CD14-positive monocyte (primary cell): ENCODE results near the gene ZGLP1. TPM values are rescaled to one million over a fixed set of nuclear protein-coding genes. Genes with fewer than 3 reads are reported as not detected.

ENCODE experiments used
- DNase-seq, 3 donors: peaks; one replicate each; pipeline ENCODE4 v3.0.0-alpha.2; 2011 to 2022
- H2AFZ ChIP-seq: 2 replicates; pipeline ENCODE4 v1.6.0; 2012; ENCODE audit warnings: mild to moderate bottlenecking, low read depth, low read length, inconsistent platforms; ENCODE audit not compliant: insufficient read depth, poor library complexity, severe bottlenecking
- H3K27ac ChIP-seq, 2 donors: 1 replicate in 1 of 2; 2 replicates in 1 of 2; pipeline ENCODE4 v1.5.1; 2012 to 2013; ENCODE audit warnings: low read length in 2 of 2, control low read depth in 1 of 2, inconsistent platforms in 1 of 2, low read depth in 1 of 2, mild to moderate bottlenecking in 1 of 2
- H3K27me3 ChIP-seq, 2 donors: one replicate each; pipeline versions ENCODE4 v1.6.0 to v1.6.1; 2011 to 2013; ENCODE audit warnings: low read length in 2 of 2; ENCODE audit not compliant: control insufficient read depth in 2 of 2, insufficient read depth in 2 of 2
- H3K36me3 ChIP-seq, 2 donors: replicated peaks in 1 of 2; 1 replicate in 1 of 2; 2 replicates in 1 of 2; pipeline versions ENCODE4 v1.5.1 to v1.6.1; 2012 to 2013; ENCODE audit warnings: low read length in 2 of 2, control low read depth in 1 of 2, inconsistent platforms in 1 of 2, mild to moderate bottlenecking in 1 of 2; ENCODE audit not compliant: insufficient read depth in 2 of 2, control insufficient read depth in 1 of 2
- H3K4me1 ChIP-seq, 2 donors: 1 replicate in 1 of 2; 2 replicates in 1 of 2; pipeline versions ENCODE4 v1.5.1 to v1.6.1; 2012 to 2013; ENCODE audit warnings: low read length in 2 of 2, control low read depth in 1 of 2, inconsistent platforms in 1 of 2, mild to moderate bottlenecking in 1 of 2, moderate library complexity in 1 of 2; ENCODE audit not compliant: insufficient read depth in 2 of 2, control insufficient read depth in 1 of 2
- H3K4me2 ChIP-seq: replicated peaks from 2 replicates; pipeline ENCODE3; 2012; ENCODE audit warnings: low read length, moderate library complexity, mild to moderate bottlenecking; ENCODE audit not compliant: poor library complexity, severe bottlenecking; ENCODE audit errors: extremely low read depth
- H3K4me3 ChIP-seq, 3 experiments: fragments of 200-600 bp in 1 of 3; sonication (generic) in 1 of 3; replicated peaks in 1 of 3; 1 replicate in 2 of 3; 2 replicates in 1 of 3; pipeline ENCODE4 v1.5.1; 2011 to 2013; ENCODE audit warnings: low read length in 3 of 3, mild to moderate bottlenecking in 3 of 3, control low read depth in 2 of 3, low read depth in 2 of 3, inconsistent platforms in 1 of 3, moderate library complexity in 1 of 3
- H3K79me2 ChIP-seq: 2 replicates; pipeline ENCODE4 v1.6.0; 2012; ENCODE audit warnings: mild to moderate bottlenecking, control low read depth, inconsistent platforms, low read length, moderate library complexity; ENCODE audit not compliant: insufficient read depth
- H3K9ac ChIP-seq: 2 replicates; pipeline ENCODE4 v1.6.0; 2017; ENCODE audit warnings: low read length, mild to moderate bottlenecking; ENCODE audit not compliant: insufficient read depth, poor library complexity, severe bottlenecking
- H3K9me3 ChIP-seq, 2 donors: replicated peaks in 1 of 2; 1 replicate in 1 of 2; 2 replicates in 1 of 2; pipeline versions ENCODE4 v1.5.1 to v1.6.1; 2012 to 2013; ENCODE audit warnings: low read length in 2 of 2, control low read depth in 1 of 2; ENCODE audit not compliant: control insufficient read depth in 1 of 2, insufficient read depth in 1 of 2
- H4K20me1 ChIP-seq: 2 replicates; pipeline ENCODE4 v1.6.0; 2012; ENCODE audit warnings: mild to moderate bottlenecking, low read length, control low read depth, moderate library complexity; ENCODE audit not compliant: insufficient read depth
- H3K27ac Mint-ChIP-seq, 7 donors: one replicate each; pipeline ENCODE4 v1.8.0; 2020; ENCODE audit warnings: mild to moderate bottlenecking in 7 of 7, mixed read lengths in 7 of 7, moderate library complexity in 6 of 7, inconsistent platforms in 2 of 7
- H3K27me3 Mint-ChIP-seq, 3 donors: one replicate each; pipeline ENCODE4 v1.8.0; 2021 to 2022; ENCODE audit warnings: low read depth in 3 of 3, mild to moderate bottlenecking in 3 of 3, mixed read lengths in 3 of 3, moderate library complexity in 3 of 3, inconsistent platforms in 1 of 3
- H3K36me3 Mint-ChIP-seq, 2 donors: one replicate each; pipeline ENCODE4 v1.8.0; 2020; ENCODE audit warnings: mixed read lengths in 2 of 2, inconsistent platforms in 1 of 2, mild to moderate bottlenecking in 1 of 2
- H3K4me1 Mint-ChIP-seq: one replicate; pipeline ENCODE4 v1.8.0; 2020; ENCODE audit warnings: mild to moderate bottlenecking, mixed read lengths
- H3K4me3 Mint-ChIP-seq, 2 donors: one replicate each; pipeline ENCODE4 v1.8.0; 2020; ENCODE audit warnings: mild to moderate bottlenecking in 2 of 2, mixed read lengths in 2 of 2, moderate library complexity in 1 of 2
- H3K9me3 Mint-ChIP-seq, 7 donors: one replicate each; pipeline ENCODE4 v1.8.0; 2020 to 2022; ENCODE audit warnings: mixed read lengths in 7 of 7, mild to moderate bottlenecking in 6 of 7, moderate library complexity in 6 of 7, inconsistent platforms in 2 of 7
- WGBS: methylation state at CpG from one replicate; pipeline ENCODE4 v1.1.5; 2013; ENCODE audit warnings: missing lambda C conversion rate; ENCODE audit not compliant: insufficient coverage; 5-methylcytosine and 5-hydroxymethylcytosine counted together
- intact Hi-C, 2 donors: fragments of 100-400 bp; cut with micrococcal nuclease; formaldehyde crosslinking; loops; one replicate each; pipeline versions ENCODE4 v1.15.0 to v1.15.1; 2023
- polyA plus RNA-seq, 3 donors: library from polyadenylated mRNA; depleted of rRNA in 1 of 3; unstranded in 2 of 3; stranded (reverse) in 1 of 3; fragments of 300-500 nt in 2 of 3; fragments of >200 nt in 1 of 3; fragmentation: Illumina TruSeq in 2 of 3; gene quantifications; 1 replicate in 2 of 3; 2 replicates in 1 of 3; pipeline ENCODE4 v1.2.3, GENCODE V29; 2012 to 2021
- TF ChIP-seq, protein P1 (sequence below): fragments of 200-600 bp; IDR thresholded peaks from one replicate; pipeline ENCODE4 v1.8.0; 2022; ENCODE audit warnings: antibody characterized with exemption, mild to moderate bottlenecking

Gene ZGLP1
- polyA plus RNA-seq, 3 donors = 3.5 to 11.7 (median 9.4) TPM

DNA sequence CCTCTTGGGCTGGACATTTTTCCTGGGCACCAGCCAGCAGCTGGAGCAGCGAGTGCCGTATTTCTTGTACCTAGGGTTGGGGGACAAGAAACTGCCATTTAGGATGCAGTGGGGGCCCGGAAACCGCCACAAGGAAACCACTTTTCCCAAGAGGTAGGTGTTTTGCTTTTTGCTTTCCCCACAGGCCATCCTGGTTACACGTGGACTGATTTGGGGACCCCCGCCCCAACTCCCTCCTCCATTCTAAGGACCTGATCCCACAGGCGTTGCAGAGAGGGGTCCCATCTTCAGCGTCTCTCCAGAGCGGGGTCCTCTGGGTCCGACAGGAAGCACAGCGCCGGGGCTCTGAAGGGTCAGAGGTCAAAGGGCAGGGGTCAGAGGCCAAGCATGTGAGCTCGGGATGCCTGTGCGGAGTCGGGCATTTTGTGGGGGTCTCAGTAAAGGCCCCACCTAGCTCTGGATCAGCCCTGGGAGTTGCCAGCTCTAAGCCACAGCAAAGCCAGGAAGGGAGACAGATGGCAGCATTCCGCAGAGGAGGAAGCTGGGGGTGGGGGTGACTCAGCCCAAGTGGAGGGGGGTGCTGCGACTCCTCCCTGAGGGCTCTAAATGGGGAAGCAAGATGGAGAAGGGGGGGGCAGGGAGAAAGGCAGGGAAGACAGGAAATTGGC, 4.3 kb downstream of the ZGLP1 start:
- Histone ChIP-seq H4K20me1 (no peaks in the 10 kb centered on the region), H3K4me1 (peaks cover 32 to 41% of the 10 kb centered on the region in 2 donors), H3K9me3 (no peaks in the 10 kb centered on the region), H3K9ac (peak overlapping the region; percentile 59), H2AFZ (peak overlapping the region; percentile 70), H3K4me3 (peak overlapping the region; percentile 0 to 68 (median 25)), H3K27ac (peak overlapping the region; percentile 55 to 92), H3K36me3 (no peaks in the 10 kb centered on the region), H3K27me3 (no peaks in the 10 kb centered on the region), H3K79me2 (no peaks in the 10 kb centered on the region), H3K4me2 (peak overlapping the region; percentile 69)
- TF ChIP-seq, protein P1, sequence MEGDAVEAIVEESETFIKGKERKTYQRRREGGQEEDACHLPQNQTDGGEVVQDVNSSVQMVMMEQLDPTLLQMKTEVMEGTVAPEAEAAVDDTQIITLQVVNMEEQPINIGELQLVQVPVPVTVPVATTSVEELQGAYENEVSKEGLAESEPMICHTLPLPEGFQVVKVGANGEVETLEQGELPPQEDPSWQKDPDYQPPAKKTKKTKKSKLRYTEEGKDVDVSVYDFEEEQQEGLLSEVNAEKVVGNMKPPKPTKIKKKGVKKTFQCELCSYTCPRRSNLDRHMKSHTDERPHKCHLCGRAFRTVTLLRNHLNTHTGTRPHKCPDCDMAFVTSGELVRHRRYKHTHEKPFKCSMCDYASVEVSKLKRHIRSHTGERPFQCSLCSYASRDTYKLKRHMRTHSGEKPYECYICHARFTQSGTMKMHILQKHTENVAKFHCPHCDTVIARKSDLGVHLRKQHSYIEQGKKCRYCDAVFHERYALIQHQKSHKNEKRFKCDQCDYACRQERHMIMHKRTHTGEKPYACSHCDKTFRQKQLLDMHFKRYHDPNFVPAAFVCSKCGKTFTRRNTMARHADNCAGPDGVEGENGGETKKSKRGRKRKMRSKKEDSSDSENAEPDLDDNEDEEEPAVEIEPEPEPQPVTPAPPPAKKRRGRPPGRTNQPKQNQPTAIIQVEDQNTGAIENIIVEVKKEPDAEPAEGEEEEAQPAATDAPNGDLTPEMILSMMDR = no peak
- Mint-ChIP-seq H3K4me1 (peaks cover 32% of the 10 kb centered on the region), H3K27ac (peak overlapping the region; percentile 89 to 97 (median 93)), H3K27me3 (peaks cover 0 to 12% (median 4%) of the 10 kb centered on the region in 3 donors), H3K4me3 (peak overlapping the region; percentile 58 to 81), H3K36me3 (peaks cover 2 to 6% of the 10 kb centered on the region in 2 donors), H3K9me3 (no peaks in the 10 kb centered on the region)
- peak; percentile 79 to 92 (median 84) for DNase-seq
- intact Hi-C loops = no loop called here
- WGBS = 4% methylated on average over 11 of the region's 17 CpGs

DNA sequence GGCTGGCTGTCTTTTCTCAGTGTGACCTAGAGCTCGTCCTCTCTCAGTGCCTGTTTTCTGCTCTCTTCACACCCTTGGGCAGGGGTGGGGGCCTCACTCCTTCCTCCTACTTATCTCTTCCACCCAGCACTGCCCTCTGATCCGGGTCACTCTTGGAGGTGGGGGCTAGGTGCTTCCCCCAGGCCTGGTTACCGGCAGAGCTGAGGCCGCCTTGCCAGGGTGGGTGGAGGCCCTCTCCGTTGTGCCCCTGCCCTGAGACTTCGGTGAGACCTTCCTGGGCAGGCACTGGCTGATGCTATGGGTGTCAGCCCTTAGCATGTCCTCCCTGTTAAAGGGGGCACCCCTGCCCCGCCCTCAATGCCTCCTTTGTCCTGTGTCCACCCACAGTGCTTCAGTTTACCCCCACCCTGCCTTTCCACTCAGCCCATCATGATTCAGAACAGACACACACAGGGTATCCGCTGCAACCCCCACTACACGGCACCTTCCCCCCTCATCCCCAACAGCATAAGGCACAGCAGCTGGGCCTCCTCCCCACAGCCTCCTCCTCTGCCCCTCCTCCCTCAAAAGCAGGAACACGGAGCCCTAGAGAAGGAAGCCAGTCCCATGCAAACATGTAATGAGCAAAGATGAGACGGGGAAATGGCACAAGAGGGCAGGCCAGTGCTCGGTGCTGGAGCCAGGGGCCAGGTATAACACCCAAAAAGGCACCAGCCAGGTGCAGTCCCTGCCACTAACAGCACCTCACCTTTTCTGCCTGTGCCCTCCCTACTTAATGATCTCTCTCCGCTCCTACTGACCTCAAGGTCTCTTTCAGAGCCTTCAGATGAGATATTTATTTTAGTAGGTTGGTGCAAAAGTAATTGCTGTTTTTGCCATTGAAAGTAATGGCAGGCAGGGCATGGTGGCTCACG, 9.8 kb downstream of the ZGLP1 start:
- Histone ChIP-seq H3K4me3 (peak overlapping the region in 1 of 3 experiments; percentile 51), H3K4me1 (peaks cover 37 to 52% of the 10 kb centered on the region in 2 donors), H3K79me2 (no peaks in the 10 kb centered on the region), H3K9me3 (no peaks in the 10 kb centered on the region), H2AFZ (peak overlapping the region; percentile 56), H3K27ac (peak overlapping the region in 1 of 2 donors; percentile 26), H4K20me1 (no peaks in the 10 kb centered on the region), H3K36me3 (no peaks in the 10 kb centered on the region), H3K9ac (no peak overlapping the region), H3K27me3 (peaks cover 4 to 16% of the 10 kb centered on the region in 2 donors), H3K4me2 (peak overlapping the region; percentile 49)
- WGBS = 14% methylated on average over 11 of the region's 14 CpGs
- Mint-ChIP-seq H3K4me1 (peaks cover 42% of the 10 kb centered on the region), H3K27me3 (peaks cover 32 to 38% (median 33%) of the 10 kb centered on the region in 3 donors), H3K9me3 (peaks cover 0 to 15% (median under 1%) of the 10 kb centered on the region in 7 donors), H3K4me3 (peak overlapping the region; percentile 51 to 76), H3K36me3 (peaks cover 5 to 10% of the 10 kb centered on the region in 2 donors), H3K27ac (peak overlapping the region in 5 of 7 donors; percentile 4 to 60 (median 51))
- TF ChIP-seq, protein P1 = no peak
- peak in 2 of 3 donors; percentile 58 to 61 for DNase-seq
- intact Hi-C loops = no loop called here
